Ectodermal cell (in vitro differentiated cells): ENCODE results near the gene PAF1. TPM values are rescaled to one million over a fixed set of nuclear protein-coding genes. Genes with fewer than 3 reads are reported as not detected.

Source experiments
- H3K27ac ChIP-seq: 2 replicates; pipeline ENCODE4 v1.7.0; 2013; ENCODE audit warnings: mild to moderate bottlenecking, low read depth, low read length; ENCODE audit not compliant: insufficient read depth, poor library complexity, severe bottlenecking
- H3K27me3 ChIP-seq: 2 replicates; pipeline ENCODE4 v1.7.0; 2013; ENCODE audit warnings: mild to moderate bottlenecking, low read length; ENCODE audit not compliant: insufficient read depth, control insufficient read depth, poor library complexity, severe bottlenecking
- H3K36me3 ChIP-seq: one replicate; pipeline ENCODE4 v1.7.0; 2013; ENCODE audit warnings: low read length; ENCODE audit not compliant: control insufficient read depth, insufficient read depth
- H3K4me1 ChIP-seq: one replicate; pipeline ENCODE4 v1.7.0; 2013; ENCODE audit warnings: low read length; ENCODE audit not compliant: control insufficient read depth, insufficient read depth
- H3K4me3 ChIP-seq: 2 replicates; pipeline ENCODE4 v1.7.0; 2013; ENCODE audit warnings: low read depth, low read length, control low read depth; ENCODE audit not compliant: insufficient read depth
- H3K9me3 ChIP-seq: 2 replicates; pipeline ENCODE4 v1.7.0; 2013; ENCODE audit warnings: mild to moderate bottlenecking, low read length, moderate library complexity; ENCODE audit not compliant: control insufficient read depth
- WGBS, 2 experiments: methylation state at CpG; one replicate each; pipeline ENCODE4 v1.1.7; 2013; ENCODE audit warnings: missing lambda C conversion rate in 2 of 2; 5-methylcytosine and 5-hydroxymethylcytosine counted together
- polyA plus RNA-seq, 4 experiments: library from polyadenylated mRNA; stranded (reverse); fragments of 50-300 nt; gene quantifications; one replicate each; pipeline ENCODE4 v1.2.3, GENCODE V29; 2013

Gene PAF1
- 41.0 TPM for polyA plus RNA-seq (2013, experiment 1 of 4)
- 38.9 TPM for polyA plus RNA-seq (2013, experiment 2 of 4)
- polyA plus RNA-seq (2013, experiment 3 of 4), result 32.5 TPM
- polyA plus RNA-seq (2013, experiment 4 of 4), result 38.7 TPM

GRCh38 chr19:39390751-39391437 lies at the start of gene PAF1, which contains the start of gene MED29:
PAF1 (minus strand) TSS chr19:39391106; CDS start chr19:39390864, 242 bp downstream.
MED29 (plus strand) TSS chr19:39391378; CDS start chr19:39391423, 45 bp downstream.
- H3K27me3 ChIP-seq, result no peaks in the 10 kb centered on the region
- peaks cover 34% of the 10 kb centered on the region for H3K36me3 ChIP-seq
- no peaks in the 10 kb centered on the region for H3K9me3 ChIP-seq
- H3K4me3 ChIP-seq, result peak within 1 kb of the TSS; percentile 97
- H3K4me1 ChIP-seq, result peaks cover 4% of the 10 kb centered on the region
- peak within 1 kb of the TSS; percentile 94 for H3K27ac ChIP-seq
- 0% methylated on average over 60 of the region's 60 CpGs for WGBS, 2 experiments

GRCh38 chr19:39438270-39438934 lies 47.5 kb upstream of the PAF1 start:
- WGBS, 2 experiments, result 91 to 93% methylated on average over 8 to 9 of the region's 9 CpGs
- Histone ChIP-seq H3K9me3 (no peaks in the 10 kb centered on the region), H3K27me3 (no peaks in the 10 kb centered on the region), H3K27ac (no peak overlapping the region), H3K4me3 (no peak overlapping the region), H3K4me1 (peaks cover 14% of the 10 kb centered on the region), H3K36me3 (peaks cover 14% of the 10 kb centered on the region)

- peak overlapping the region; percentile 81 for H3K27ac ChIP-seq
- H3K4me1 ChIP-seq, result peaks cover 14% of the 10 kb centered on the region
- H3K27me3 ChIP-seq, result no peaks in the 10 kb centered on the region
- WGBS, 2 experiments, result 9 to 11% methylated on average over 2 of the region's 2 CpGs
- no peaks in the 10 kb centered on the region for H3K9me3 ChIP-seq
- H3K36me3 ChIP-seq, result peaks cover 24% of the 10 kb centered on the region
- H3K4me3 ChIP-seq, result peak overlapping the region; percentile 70
These were observed 45.4 kb upstream of the PAF1 start for GRCh38 chr19:39436350-39436716.

- Histone ChIP-seq H3K36me3 (peaks cover 24% of the 10 kb centered on the region), H3K4me3 (peak within 1 kb of the TSS; percentile 70), H3K9me3 (no peaks in the 10 kb centered on the region), H3K27ac (peak within 1 kb of the TSS; percentile 81), H3K27me3 (no peaks in the 10 kb centered on the region), H3K4me1 (peaks cover 14% of the 10 kb centered on the region)
- WGBS, 2 experiments, result 0 to 1% methylated on average over 61 of the region's 61 CpGs
These were observed 44.8 kb upstream of the PAF1 start, which contains the start of gene RPS16 for GRCh38 chr19:39435499-39436349. RPS16 (minus strand) TSS chr19:39435949; CDS start chr19:39435895, 54 bp downstream.

GRCh38 chr19:39434123-39435076 lies 43.5 kb upstream of the PAF1 start:
- no peak overlapping the region for H3K27ac ChIP-seq
- no peaks in the 10 kb centered on the region for H3K27me3 ChIP-seq
- WGBS, 2 experiments, result 66 to 67% methylated on average over 10 of the region's 10 CpGs
- no peaks in the 10 kb centered on the region for H3K9me3 ChIP-seq
- peaks cover 24% of the 10 kb centered on the region for H3K36me3 ChIP-seq
- peaks cover 14% of the 10 kb centered on the region for H3K4me1 ChIP-seq
- H3K4me3 ChIP-seq, result peak overlapping the region; percentile 70

- H3K27ac ChIP-seq, result no peak overlapping the region
These were observed 42.7 kb upstream of the PAF1 start for GRCh38 chr19:39433480-39434079.

GRCh38 chr19:39432677-39433025 lies 41.7 kb upstream of the PAF1 start:
- H3K4me1 ChIP-seq, result peaks cover 23% of the 10 kb centered on the region
- H3K27ac ChIP-seq, result no peak overlapping the region
- peaks cover 24% of the 10 kb centered on the region for H3K36me3 ChIP-seq
- H3K27me3 ChIP-seq, result no peaks in the 10 kb centered on the region
- H3K9me3 ChIP-seq, result no peaks in the 10 kb centered on the region
- H3K4me3 ChIP-seq, result no peak overlapping the region
- 96% methylated on average over 8 of the region's 8 CpGs for WGBS, 2 experiments

More at GRCh38 chr19:39433480-39434079, 42.7 kb upstream of the PAF1 start:
- Histone ChIP-seq H3K4me1 (peaks cover 22% of the 10 kb centered on the region), H3K4me3 (no peak overlapping the region), H3K27me3 (no peaks in the 10 kb centered on the region), H3K36me3 (peaks cover 24% of the 10 kb centered on the region), H3K9me3 (no peaks in the 10 kb centered on the region)
- WGBS, 2 experiments, result 97 to 98% methylated on average over 8 of the region's 8 CpGs

- Histone ChIP-seq H3K9me3 (no peaks in the 10 kb centered on the region), H3K27ac (peak overlapping the region; percentile 17), H3K27me3 (no peaks in the 10 kb centered on the region), H3K4me3 (no peak overlapping the region), H3K4me1 (peaks cover 23% of the 10 kb centered on the region), H3K36me3 (peaks cover 24% of the 10 kb centered on the region)
- WGBS, 2 experiments, result 85 to 87% methylated on average over 25 of the region's 25 CpGs
These were observed 40.0 kb upstream of the PAF1 start for GRCh38 chr19:39430675-39431593.
